GM23338 (cell line): Measurements from ENCODE around the gene BFSP2. TPM values are rescaled to one million over a fixed set of nuclear protein-coding genes. Genes with fewer than 3 reads are reported as not detected.

ENCODE experiments used
- ATAC-seq: fragments of 200-7000 bp; cut with Tn5 transposase; 3 replicates; pipeline ENCODE4 v1.9.1; 2020
- DNase-seq: peaks from one replicate; pipeline ENCODE4 v3.0.0-alpha.2; 2015; ENCODE audit warnings: low spot score
- H2AFZ ChIP-seq: fragments of 200-600 bp; sonication (generic); 2 replicates; pipeline ENCODE4 v1.8.0; 2016; ENCODE audit warnings: antibody characterized with exemption, mild to moderate bottlenecking, moderate library complexity
- H3F3A ChIP-seq: fragments of 200-600 bp; sonication (generic); replicated peaks from 2 replicates; pipeline ENCODE4 v1.8.0; 2017; ENCODE audit warnings: antibody characterized with exemption, mixed run types, low read depth
- H3K27ac ChIP-seq: fragments of 200-600 bp; sonication (generic); 2 replicates; pipeline ENCODE4 v1.6.1; 2016; ENCODE audit warnings: low read depth
- H3K27me3 ChIP-seq: fragments of 200-600 bp; sonication (generic); 2 replicates; pipeline ENCODE4 v1.8.0; 2016; ENCODE audit warnings: mild to moderate bottlenecking, mixed run types, moderate library complexity; ENCODE audit not compliant: insufficient read depth
- H3K36me3 ChIP-seq: fragments of 200-600 bp; sonication (generic); 2 replicates; pipeline ENCODE4 v1.8.0; 2016; ENCODE audit warnings: mild to moderate bottlenecking; ENCODE audit not compliant: insufficient read depth
- H3K4me1 ChIP-seq: fragments of 200-600 bp; sonication (generic); 2 replicates; pipeline ENCODE4 v1.8.0; 2016; ENCODE audit warnings: mild to moderate bottlenecking, moderate library complexity; ENCODE audit not compliant: insufficient read depth
- H3K4me2 ChIP-seq: fragments of 200-600 bp; sonication (generic); 2 replicates; pipeline ENCODE4 v1.7.1; 2017; ENCODE audit warnings: mixed run types
- H3K4me3 ChIP-seq: fragments of 200-600 bp; sonication (generic); 2 replicates; pipeline ENCODE4 v1.6.1; 2016; ENCODE audit warnings: mixed run types
- H3K79me2 ChIP-seq: fragments of 200-600 bp; sonication (generic); replicated peaks from 2 replicates; pipeline ENCODE4 v1.8.0; 2017; ENCODE audit warnings: mild to moderate bottlenecking; ENCODE audit not compliant: insufficient read depth
- H3K9me2 ChIP-seq: fragments of 200-600 bp; sonication (generic); 2 replicates; pipeline ENCODE4 v1.8.0; 2017; ENCODE audit not compliant: insufficient read depth
- H4K20me1 ChIP-seq: fragments of 200-600 bp; sonication (generic); replicated peaks from 2 replicates; pipeline ENCODE4 v1.8.0; 2017; ENCODE audit warnings: mild to moderate bottlenecking; ENCODE audit not compliant: insufficient read depth
- H3K27ac Mint-ChIP-seq: 2 replicates; pipeline ENCODE4 v1.8.0; 2020; ENCODE audit warnings: inconsistent platforms, mild to moderate bottlenecking, moderate library complexity, mixed read lengths
- H3K27me3 Mint-ChIP-seq: 3 replicates; pipeline ENCODE4 v1.8.0; 2022; ENCODE audit warnings: low read depth, mild to moderate bottlenecking, moderate library complexity, mixed read lengths, inconsistent platforms; ENCODE audit not compliant: insufficient read depth, poor library complexity
- H3K36me3 Mint-ChIP-seq: 3 replicates; pipeline ENCODE4 v1.8.0; 2021; ENCODE audit warnings: low read depth, mild to moderate bottlenecking, inconsistent platforms, moderate library complexity, mixed read lengths
- H3K4me1 Mint-ChIP-seq: 3 replicates; pipeline ENCODE4 v1.8.0; 2020; ENCODE audit warnings: mild to moderate bottlenecking, inconsistent platforms, mixed read lengths
- H3K4me3 Mint-ChIP-seq: 3 replicates; pipeline ENCODE4 v1.8.0; 2021; ENCODE audit warnings: moderate library complexity, mild to moderate bottlenecking, inconsistent platforms, mixed read lengths
- H3K9me3 Mint-ChIP-seq: 3 replicates; pipeline ENCODE4 v1.8.0; 2020; ENCODE audit warnings: moderate library complexity, mild to moderate bottlenecking, inconsistent platforms, mixed read lengths
- CREB1 ChIP-seq: fragments of 250-450 bp; sonication (Bioruptor Pico); IDR thresholded peaks from 2 replicates; pipeline ENCODE4 v1.5.0; 2020; ENCODE audit warnings: low read depth, mild to moderate bottlenecking, moderate library complexity
- EZH2 ChIP-seq: fragments of 200-600 bp; sonication (generic); IDR thresholded peaks from one replicate; pipeline ENCODE4 v1.8.0; 2017; ENCODE audit warnings: antibody characterized with exemption, mild to moderate bottlenecking, low read depth; ENCODE audit not compliant: unreplicated experiment
- POLR2AphosphoS5 ChIP-seq: IDR thresholded peaks from 2 replicates; pipeline ENCODE4 v1.6.1; 2016; ENCODE audit warnings: antibody characterized with exemption, low read depth
- ZNF114 ChIP-seq: fragments of 250-450 bp; sonication (Bioruptor Pico); IDR thresholded peaks from 2 replicates; pipeline ENCODE4 v1.5.0; 2020; ENCODE audit warnings: mild to moderate bottlenecking, moderate library complexity
- polyA plus RNA-seq: library from polyadenylated mRNA; unstranded; fragments of >200 nt; fragmentation: Nextera tagmentation; extraction: Ambion mirVana; gene quantifications from 2 replicates; pipeline ENCODE4 v1.2.1, GENCODE V29; 2016
- total RNA-seq: library from RNA; depleted of rRNA; stranded (reverse); fragments of >200 nt; shearing (Covaris generic); gene quantifications from 2 replicates; pipeline ENCODE4 v1.2.3, GENCODE V29; 2014
- TF ChIP-seq, protein P1 (sequence below): fragments of 250-450 bp; sonication (Bioruptor Pico); IDR thresholded peaks from 2 replicates; pipeline ENCODE4 v1.5.0; 2020; ENCODE audit warnings: mild to moderate bottlenecking, moderate library complexity

Gene BFSP2
- total and polyA plus RNA-seq, 2 experiments from 2014 or later = not detected

- Mint-ChIP-seq H3K36me3 (no peaks in the 10 kb centered on the region), H3K4me1 (0 out of 3 replicates have a peak, but pooled peaks cover 3% of the 10 kb centered on the region), H3K27me3 (peaks cover 11% of the 10 kb centered on the region), H3K27ac (no peak overlapping the region), H3K9me3 (no peaks in the 10 kb centered on the region), H3K4me3 (no peak overlapping the region)
- ATAC-seq (no peak), DNase-seq (no peak)
- no peaks in the 10 kb centered on the region for H4K20me1 ChIP-seq
- H3K27ac ChIP-seq = no peak overlapping the region
- no peaks in the 10 kb centered on the region for H3K9me2 ChIP-seq
- H3K36me3 ChIP-seq = no peaks in the 10 kb centered on the region
- no peaks in the 10 kb centered on the region for H3K79me2 ChIP-seq
- H3F3A ChIP-seq = no peaks in the 10 kb centered on the region
- H3K4me3 ChIP-seq = no peak overlapping the region
- no peaks in the 10 kb centered on the region for H3K4me1 ChIP-seq
- H3K4me2 ChIP-seq = no peak overlapping the region
- H2AFZ ChIP-seq = no peak overlapping the region
- H3K27me3 ChIP-seq = no peaks in the 10 kb centered on the region
- TF ChIP-seq EZH2 (no peak), POLR2AphosphoS5 (no peak)
- TF ChIP-seq, protein P1, sequence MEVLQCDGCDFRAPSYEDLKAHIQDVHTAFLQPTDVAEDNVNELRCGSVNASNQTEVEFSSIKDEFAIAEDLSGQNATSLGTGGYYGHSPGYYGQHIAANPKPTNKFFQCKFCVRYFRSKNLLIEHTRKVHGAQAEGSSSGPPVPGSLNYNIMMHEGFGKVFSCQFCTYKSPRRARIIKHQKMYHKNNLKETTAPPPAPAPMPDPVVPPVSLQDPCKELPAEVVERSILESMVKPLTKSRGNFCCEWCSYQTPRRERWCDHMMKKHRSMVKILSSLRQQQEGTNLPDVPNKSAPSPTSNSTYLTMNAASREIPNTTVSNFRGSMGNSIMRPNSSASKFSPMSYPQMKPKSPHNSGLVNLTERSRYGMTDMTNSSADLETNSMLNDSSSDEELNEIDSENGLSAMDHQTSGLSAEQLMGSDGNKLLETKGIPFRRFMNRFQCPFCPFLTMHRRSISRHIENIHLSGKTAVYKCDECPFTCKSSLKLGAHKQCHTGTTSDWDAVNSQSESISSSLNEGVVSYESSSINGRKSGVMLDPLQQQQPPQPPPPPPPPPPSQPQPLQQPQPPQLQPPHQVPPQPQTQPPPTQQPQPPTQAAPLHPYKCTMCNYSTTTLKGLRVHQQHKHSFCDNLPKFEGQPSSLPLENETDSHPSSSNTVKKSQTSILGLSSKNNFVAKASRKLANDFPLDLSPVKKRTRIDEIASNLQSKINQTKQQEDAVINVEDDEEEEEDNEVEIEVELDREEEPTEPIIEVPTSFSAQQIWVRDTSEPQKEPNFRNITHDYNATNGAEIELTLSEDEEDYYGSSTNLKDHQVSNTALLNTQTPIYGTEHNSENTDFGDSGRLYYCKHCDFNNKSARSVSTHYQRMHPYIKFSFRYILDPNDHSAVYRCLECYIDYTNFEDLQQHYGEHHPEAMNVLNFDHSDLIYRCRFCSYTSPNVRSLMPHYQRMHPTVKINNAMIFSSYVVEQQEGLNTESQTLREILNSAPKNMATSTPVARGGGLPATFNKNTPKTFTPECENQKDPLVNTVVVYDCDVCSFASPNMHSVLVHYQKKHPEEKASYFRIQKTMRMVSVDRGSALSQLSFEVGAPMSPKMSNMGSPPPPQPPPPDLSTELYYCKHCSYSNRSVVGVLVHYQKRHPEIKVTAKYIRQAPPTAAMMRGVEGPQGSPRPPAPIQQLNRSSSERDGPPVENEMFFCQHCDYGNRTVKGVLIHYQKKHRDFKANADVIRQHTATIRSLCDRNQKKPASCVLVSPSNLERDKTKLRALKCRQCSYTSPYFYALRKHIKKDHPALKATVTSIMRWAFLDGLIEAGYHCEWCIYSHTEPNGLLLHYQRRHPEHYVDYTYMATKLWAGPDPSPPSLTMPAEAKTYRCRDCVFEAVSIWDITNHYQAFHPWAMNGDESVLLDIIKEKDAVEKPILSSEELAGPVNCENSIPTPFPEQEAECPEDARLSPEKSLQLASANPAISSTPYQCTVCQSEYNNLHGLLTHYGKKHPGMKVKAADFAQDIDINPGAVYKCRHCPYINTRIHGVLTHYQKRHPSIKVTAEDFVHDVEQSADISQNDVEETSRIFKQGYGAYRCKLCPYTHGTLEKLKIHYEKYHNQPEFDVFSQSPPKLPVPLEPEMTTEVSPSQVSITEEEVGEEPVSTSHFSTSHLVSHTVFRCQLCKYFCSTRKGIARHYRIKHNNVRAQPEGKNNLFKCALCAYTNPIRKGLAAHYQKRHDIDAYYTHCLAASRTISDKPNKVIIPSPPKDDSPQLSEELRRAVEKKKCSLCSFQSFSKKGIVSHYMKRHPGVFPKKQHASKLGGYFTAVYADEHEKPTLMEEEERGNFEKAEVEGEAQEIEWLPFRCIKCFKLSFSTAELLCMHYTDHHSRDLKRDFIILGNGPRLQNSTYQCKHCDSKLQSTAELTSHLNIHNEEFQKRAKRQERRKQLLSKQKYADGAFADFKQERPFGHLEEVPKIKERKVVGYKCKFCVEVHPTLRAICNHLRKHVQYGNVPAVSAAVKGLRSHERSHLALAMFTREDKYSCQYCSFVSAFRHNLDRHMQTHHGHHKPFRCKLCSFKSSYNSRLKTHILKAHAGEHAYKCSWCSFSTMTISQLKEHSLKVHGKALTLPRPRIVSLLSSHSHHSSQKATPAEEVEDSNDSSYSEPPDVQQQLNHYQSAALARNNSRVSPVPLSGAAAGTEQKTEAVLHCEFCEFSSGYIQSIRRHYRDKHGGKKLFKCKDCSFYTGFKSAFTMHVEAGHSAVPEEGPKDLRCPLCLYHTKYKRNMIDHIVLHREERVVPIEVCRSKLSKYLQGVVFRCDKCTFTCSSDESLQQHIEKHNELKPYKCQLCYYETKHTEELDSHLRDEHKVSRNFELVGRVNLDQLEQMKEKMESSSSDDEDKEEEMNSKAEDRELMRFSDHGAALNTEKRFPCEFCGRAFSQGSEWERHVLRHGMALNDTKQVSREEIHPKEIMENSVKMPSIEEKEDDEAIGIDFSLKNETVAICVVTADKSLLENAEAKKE = no peak
Measured at GRCh38 chr3:133426721-133427120, 26.9 kb downstream of the BFSP2 start.

DNA sequence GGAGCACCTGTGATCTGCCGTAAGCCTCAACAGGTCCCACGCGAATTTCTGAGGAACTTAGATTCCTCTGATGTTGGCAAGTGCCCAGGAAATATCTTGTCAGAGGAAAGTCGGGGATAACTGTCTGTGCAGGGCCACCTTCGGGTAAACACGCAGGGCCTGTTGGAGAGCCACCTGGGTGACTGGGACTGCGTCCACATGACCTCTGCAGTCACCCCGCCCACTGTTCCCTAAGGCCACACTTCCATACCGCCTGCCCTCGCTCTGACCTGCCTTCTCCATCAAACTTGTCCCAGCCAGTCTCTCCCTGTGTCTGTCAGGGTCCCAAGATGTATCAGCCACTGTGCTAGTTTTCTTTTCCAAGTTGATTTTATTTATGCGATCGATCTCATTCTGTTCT, 28.7 kb downstream of the BFSP2 start:
- Histone ChIP-seq H3K36me3 (no peaks in the 10 kb centered on the region), H3K4me3 (no peak overlapping the region), H3K27ac (no peak overlapping the region), H3K4me1 (no peaks in the 10 kb centered on the region; the same call in 1 of the 2 replicates), H3K9me2 (no peaks in the 10 kb centered on the region), H2AFZ (no peak overlapping the region), H4K20me1 (no peaks in the 10 kb centered on the region), H3K4me2 (no peak overlapping the region), H3K79me2 (no peaks in the 10 kb centered on the region), H3F3A (no peaks in the 10 kb centered on the region), H3K27me3 (no peaks in the 10 kb centered on the region)
- peak; percentile 58 for ATAC-seq
- 0 out of 3 replicates have a peak, but pooled peaks cover 3% of the 10 kb centered on the region for H3K4me1 Mint-ChIP-seq
- H3K27ac Mint-ChIP-seq = no peak overlapping the region
- no peaks in the 10 kb centered on the region for H3K36me3 Mint-ChIP-seq
- H3K9me3 Mint-ChIP-seq = no peaks in the 10 kb centered on the region
- DNase-seq = no peak
- peaks cover 11% of the 10 kb centered on the region for H3K27me3 Mint-ChIP-seq
- no peak overlapping the region for H3K4me3 Mint-ChIP-seq
- TF ChIP-seq ZNF114 (CRISPR knock-in tag) = no peak
- TF ChIP-seq, protein P1 = no peak
- TF ChIP-seq CREB1 (CRISPR knock-in tag) = no peak
- TF ChIP-seq POLR2AphosphoS5 = no peak
